SK-N-SH treated with all-trans-retinoic acid at 6 μM for 48 hours (cell line): ENCODE results near the gene CRHR1.

Source experiments
- ESRRG ChIP-seq: fragments of 250-450 bp; sonication (Bioruptor Pico); IDR thresholded peaks from 2 replicates; pipeline ENCODE4 v1.6.1; 2021; ENCODE audit warnings: mild to moderate bottlenecking
- RARB ChIP-seq: fragments of 250-450 bp; sonication (Bioruptor Pico); IDR thresholded peaks from 2 replicates; pipeline ENCODE4 v1.8.0; 2021; ENCODE audit warnings: mild to moderate bottlenecking, moderate library complexity

GRCh38 chr17:45826919-45827588 is 42.9 kb downstream of the CRHR1 start:
- no peak for TF ChIP-seq RARB (CRISPR knock-in tag)
- TF ChIP-seq ESRRG (CRISPR knock-in tag) = no peak
